Dermis microvascular lymphatic vessel endothelial cell (primary cell): ENCODE data around the gene TMEM39A. TPM values are rescaled to one million over a fixed set of nuclear protein-coding genes. Genes with fewer than 3 reads are reported as not detected.

ENCODE experiments used
- DNase-seq, 2 donors: peaks; one replicate each; pipeline versions ENCODE4 v3.0.0 to v3.0.0-alpha.2; 2010; ENCODE audit warnings: low read depth in 2 of 2
- total RNA-seq: library from RNA; depleted of rRNA; stranded (reverse); fragments of >200 nt; gene quantifications from 2 replicates; pipeline ENCODE4 v1.2.1, GENCODE V29; 2014

The TMEM39A gene
- total RNA-seq, 1 donor from 2014 or later: 25.8 TPM

DNA sequence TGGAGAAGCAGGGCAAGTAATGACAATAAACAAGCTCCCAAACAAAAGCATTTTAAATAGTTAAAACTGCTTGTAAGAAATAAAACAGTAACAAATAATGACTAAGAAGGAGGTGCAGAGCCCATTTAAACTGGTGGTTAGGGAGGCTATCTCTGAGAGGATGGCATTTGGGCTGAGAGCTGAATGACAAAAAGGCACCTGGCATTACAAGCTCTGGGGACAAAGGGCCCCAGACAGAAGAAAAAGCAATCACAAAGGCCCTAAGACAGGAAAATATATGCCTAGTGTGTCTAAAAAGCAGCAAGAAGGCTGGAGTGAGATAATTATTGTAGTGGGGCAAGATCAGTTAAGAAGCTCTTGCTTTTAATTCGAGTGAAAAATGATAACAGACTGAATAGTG is 9.6 kb downstream of the TMEM39A start:
- DNase-seq: no peak

DNA sequence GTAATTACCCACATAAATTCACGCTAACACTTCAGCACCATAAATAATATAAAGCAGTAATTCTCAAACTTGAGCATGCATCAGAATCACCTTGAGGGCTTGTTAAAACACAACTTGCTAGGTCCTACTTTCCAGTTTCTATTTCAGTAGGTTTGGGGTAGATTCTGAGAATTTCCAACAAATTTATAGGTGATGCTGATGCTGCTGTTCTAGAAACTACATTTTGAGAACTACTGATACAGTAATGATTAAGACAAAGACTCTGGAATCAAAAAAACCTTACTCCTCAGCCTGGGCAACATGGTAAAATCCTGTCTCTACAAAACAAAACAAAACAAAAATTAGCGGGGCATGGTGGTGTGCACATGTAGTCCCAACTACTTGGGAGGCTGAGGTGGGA is 18.8 kb downstream of the TMEM39A start:
- DNase-seq: no peak

DNA sequence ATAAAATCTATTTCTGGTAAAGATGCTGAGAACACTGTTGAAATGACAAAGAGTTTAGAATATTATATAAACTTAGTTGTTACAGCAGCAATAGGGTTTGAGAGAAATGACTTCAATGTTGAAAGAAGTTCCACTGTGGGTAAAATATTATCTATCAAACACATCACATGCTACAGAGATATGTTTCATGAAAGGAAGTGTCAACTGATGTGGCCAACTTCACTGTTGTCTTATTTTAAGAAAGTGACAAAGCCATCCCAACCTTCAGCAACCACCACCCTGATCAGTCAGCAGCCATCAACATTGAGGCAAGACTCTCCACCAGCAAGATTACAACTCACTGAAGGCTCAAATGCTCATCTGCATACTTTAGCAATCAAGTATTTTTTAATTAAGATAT is 20.2 kb downstream of the TMEM39A start:
- DNase-seq: no peak

DNA sequence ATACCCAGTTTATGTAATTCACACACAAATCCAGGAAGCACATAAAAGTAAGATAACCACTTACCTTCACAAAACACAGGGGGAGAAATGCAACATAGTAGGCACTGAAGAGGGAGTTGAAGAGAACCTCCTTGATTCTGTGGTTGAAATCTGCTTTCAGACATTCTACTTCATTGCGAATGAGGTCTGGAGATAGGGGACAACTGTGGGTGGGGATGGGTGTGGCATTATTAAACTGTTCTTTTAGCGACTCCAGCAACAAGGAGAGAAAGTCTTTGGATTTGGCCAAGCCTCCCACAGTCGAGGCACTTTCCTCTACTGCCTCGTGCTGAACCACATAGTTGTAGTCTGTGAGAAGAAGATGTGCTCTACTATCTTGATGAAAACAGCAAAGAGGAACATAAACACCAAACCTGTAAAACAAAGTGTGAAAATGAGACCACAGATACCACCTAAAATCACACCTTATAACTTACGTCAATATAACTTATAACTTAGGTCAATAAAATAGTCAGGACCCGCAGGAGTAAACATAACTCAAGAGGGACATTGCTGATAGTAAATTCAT is 25.6 kb downstream of the TMEM39A start:
- DNase-seq: no peak

DNA sequence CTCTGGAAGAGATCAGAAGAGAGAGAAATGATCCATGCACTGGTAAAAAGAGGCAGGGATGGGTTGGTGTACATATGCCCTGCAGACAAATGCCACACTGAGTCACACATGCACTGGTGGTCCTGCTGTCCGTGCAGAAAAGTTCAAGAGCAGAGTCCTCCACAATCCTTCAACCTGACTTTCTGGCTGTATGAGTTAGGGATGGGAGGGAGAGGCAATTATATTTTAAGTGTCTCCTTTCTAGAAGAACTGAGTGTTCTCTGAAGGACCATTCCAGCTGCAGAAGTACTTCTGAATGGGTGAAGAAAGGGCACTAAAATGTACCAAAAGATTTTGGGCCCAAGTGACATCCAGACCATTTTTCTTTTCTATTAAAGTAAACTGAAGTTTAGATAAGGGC is 26.4 kb downstream of the TMEM39A start:
- DNase-seq: no peak

DNA sequence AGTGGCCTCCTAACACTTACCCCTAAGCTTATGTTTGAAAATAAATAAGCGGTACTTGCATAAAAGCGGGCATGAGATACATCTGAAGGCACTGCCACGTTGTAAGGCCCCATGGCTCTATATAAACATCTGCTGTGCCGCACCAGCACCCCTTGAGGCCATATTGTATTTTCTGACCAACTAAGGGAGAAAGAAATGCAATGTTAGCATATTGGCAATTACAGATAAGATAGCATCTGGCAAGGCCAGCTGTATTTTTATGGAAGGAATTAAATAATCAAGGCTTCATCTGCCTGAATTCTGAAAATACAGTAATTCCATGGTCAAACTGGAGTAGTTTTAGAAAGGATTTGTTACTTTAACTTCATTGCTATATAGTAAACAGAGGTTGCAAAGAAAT is 28.7 kb downstream of the TMEM39A start:
- no peak for DNase-seq

DNA sequence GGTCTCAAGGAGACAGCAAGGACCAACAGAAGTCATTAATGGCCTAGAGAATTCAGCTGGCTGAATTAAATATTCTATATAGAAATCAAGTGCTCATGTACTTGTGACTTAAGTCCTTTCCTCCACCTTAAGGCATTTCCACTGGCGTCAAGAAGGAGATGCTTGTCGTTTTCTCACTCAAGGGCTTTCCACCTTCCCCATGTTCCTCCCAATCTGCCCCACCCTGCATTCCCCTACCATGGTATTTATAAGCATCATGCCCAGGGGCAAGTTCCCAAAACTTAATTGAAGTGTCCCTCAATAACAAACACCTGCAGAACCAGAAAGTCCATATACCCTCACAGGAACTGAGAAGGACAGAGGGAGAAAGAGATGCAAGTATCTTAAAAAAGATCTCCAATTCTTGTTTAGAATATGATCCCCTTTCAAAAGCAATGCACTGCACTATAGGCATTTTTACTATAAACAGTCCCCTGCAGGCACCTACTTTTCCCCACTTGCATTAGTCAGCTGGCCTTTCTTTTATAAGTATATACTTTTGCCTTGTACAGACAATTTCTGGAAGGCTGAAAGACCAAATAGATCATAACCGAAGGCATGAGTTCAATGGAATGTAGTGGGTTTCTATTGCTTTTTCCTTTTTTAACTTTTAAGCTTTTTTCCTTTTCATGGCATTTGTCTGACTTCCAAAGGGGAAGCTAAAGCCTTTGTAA is 29.6 kb downstream of the TMEM39A start:
- no peak for DNase-seq

DNA sequence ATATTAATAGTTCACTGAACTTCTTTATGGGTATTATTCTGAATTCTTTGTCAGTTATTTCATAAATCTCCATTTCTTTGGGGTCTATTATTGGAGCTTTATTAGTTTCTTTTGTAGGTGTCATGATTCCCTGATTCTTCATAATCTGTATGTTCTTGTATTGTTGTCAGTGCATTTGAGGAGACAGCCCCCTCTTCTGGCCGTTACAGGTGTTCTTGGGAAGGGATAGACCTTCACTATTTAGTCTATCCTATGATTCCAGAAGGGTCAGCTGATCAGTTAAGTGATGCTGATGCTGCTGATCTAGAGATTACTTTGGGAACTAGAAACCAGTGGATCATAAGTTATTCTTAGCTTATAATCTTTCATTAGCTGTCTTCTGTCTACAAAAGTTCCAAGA is 34.9 kb downstream of the TMEM39A start:
- DNase-seq: peak in 1 of 2 donors; percentile 23

DNA sequence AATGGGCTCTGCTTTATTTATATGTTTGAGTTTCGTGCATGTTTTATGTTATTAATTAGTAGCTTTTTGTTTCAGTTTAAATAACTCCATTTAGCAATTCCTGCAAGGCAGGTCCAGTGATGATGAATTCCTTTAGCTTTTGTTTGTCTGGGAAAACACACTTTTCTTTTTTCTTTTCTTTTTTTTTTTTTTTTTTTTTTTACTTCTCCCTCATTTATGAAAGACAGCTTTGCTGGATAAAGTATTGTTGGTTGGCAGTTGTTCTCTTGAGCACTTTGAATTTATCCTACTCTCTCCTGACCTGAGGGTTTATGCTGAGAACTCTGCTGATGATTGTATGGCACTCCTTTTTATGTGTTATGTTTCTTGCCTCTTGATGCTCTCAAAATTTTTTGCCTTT is 35.7 kb downstream of the TMEM39A start:
- DNase-seq: peak in 1 of 2 donors; percentile 13

DNA sequence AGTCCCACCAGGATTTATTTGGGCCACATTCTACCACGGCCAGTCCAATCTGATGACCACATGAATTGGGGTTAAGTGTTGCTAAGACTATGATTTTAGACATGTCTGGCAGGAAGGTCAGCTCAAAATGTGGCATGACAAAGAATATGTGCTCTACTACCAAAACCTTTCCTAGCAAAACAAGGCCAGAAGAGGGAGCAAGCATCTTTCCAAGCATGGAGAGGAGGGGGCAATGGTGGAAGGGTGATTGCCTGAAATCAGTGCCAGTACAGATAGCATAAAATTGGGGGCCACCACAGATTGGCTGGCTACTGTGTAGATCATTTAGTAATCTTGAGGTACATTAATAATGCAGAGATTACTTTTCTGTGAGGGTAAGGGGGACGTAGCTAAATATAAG is 43.2 kb downstream of the TMEM39A start:
- no peak for DNase-seq

DNA sequence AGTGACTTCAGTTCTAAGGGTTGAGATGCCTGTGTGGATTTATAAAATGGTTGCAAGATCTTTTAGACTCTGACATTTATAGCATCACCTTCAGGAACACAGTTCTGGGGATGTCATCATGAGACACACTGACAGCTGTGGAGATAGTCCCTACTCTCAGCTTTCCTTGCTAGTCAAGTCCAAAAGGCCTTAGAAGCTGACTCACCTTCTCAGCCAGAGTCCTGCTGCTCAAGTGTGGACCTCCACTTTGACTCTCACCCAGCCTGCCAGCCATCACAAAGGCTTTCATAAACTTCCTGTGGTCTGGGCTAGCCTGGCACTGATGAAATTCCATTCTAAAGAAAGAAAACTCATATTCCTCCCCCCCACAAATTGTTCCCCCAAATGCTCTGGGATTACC is 44.8 kb downstream of the TMEM39A start:
- no peak for DNase-seq

DNA sequence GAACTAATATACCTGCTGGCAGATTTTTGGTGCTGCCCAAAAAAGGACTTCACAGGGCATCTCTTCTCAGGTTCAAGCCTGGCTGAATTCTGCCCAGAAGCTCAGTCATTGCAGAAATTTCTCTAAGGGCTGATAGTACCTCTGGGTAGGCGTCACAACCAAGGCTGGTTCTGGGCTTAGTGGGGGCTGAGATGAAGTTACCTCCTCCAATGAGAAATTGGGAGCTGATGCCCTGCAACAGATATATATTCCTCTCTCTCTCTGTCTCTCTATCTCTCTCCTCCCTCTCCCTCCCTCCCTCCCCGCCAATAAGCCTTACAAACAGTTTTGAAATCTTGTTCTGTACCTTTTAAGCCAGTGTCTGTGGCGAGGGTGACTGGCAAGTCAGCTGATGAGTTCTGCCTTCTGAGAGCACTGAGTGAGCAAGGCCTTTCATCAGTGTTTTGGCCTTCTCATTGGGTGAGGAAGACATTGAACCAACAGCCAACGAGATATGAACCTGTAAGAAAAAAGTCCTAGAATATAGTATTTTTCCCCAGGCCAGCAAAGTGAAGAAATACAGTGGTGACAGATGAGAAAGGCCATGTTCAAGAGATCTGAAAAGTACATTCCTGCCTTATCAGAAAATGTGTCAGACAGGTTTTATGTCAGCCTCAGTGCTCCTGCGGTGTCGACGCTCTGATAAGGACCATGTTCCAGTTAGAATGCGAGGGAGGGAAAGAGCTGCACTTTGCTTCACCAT is 45.5 kb downstream of the TMEM39A start:
- no peak for DNase-seq

DNA sequence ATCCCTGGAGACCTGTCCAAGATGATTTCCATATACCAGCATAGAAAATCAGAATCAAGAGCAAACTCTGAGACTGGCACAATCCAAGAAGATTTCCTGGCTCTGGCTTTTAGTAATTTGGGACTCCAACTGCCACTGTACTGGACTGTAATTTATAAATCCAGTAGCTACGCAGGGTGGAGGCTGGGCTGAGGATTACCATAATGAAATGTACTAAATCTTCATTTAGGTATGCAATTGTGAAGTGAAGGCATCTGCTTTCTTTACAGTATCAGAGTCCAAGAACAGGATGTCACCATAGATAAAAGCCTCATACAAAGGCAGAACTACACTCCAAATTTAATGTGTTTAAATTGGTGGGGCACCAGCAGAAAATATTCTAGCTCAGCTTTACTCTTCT is 46.5 kb downstream of the TMEM39A start:
- no peak for DNase-seq

DNA sequence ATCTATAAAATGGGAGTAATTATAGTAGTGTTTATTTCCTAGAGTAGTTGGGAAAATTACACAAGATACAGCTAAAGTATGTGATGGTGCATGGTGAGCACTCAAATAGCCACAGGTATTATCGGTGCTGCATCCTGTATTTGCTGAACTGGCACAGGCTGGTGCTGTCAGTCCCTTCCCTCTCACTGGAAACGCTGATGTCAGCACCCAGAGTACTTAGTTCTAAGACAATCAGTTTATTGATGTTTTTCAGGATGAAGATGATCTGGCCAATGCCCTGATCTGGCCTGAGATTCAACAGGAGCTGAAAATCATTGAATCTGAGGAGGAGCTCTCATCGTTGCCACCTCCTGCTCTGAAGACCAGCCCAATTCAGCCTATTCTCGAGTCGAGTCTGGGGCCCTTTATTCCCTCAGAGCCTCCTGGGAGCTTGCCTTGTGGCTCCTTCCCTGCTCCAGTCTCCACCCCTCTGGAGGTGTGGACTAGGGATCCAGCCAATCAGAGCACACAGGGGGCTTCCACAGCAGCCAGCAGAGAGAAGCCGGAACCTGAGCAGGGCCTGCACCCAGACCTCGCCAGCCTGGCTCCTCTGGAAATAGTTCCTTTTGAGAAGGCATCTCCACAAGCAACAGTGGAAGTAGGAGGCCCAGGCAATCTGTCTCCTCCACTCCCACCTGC is 49.7 kb downstream of the TMEM39A start:
- DNase-seq: no peak

DNA sequence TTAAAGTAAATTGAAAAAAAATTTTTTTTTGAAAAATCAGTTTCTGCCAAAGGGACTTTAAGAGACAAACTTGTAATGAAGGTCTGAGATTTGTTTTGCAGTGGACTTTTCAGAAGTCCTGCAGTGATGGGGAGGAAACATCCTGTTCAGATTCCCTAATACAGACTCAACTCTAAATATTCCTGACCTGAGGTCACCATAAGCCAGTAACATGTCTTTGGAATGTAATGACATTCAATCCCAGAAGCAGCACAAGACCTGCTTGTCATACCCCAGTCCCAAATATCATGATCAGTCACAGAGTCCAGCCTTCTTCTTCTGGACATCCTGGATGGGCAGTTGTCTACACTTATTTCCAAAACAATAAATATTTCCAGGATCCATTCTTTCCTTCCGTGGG is 53.6 kb downstream of the TMEM39A start:
- DNase-seq: no peak

DNA sequence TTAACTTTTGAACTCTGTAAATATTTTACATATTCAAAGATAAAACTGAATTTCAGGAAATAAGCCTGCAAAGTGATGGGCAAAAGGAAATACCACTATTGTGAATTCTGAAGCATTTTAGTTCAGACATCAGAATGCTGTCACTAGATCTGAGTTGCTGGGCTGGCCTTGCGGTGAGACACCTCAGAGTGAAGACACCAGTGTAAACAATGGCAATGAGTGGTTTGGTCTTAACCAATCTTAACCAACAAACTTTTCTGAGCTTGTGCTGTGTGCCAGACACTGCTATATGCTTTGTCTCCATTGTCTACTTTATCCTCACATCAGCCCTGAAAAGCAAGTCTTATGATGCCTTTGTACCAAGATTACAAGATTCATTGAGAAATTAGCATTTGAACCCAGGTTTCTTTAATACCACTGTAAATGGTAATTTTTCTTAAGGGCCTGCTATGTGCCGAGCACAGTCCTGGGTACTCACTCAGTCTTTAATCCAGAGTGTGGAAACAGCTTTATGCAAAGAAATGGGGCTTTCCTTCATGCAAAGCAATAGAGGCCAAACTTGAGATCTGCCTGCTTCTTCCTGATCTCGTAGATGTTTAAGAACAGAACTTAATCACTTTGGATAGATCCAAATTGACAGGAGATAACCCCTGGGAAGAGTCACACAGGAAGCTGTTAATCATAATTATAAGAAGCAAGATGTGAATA is 55.0 kb downstream of the TMEM39A start:
- DNase-seq: no peak

DNA sequence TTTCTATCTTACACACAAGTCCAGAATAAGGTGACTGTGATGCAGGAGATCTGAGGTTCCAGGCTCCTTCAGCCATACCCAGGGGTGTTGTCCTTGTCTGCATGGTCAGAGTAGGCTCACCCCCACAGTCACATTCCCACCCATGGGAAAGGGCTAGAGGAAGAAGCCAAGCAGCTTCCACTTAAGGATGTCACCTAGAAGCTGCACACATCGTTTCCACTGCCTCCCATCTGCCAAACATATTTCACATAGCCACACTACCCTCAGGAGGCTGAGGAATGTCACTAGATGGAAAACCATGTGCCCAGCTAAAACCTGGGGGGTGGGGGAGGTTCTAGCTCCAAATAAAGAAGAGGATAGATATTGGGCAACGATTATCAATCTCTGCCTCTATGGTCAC is 58.1 kb downstream of the TMEM39A start:
- no peak for DNase-seq

DNA sequence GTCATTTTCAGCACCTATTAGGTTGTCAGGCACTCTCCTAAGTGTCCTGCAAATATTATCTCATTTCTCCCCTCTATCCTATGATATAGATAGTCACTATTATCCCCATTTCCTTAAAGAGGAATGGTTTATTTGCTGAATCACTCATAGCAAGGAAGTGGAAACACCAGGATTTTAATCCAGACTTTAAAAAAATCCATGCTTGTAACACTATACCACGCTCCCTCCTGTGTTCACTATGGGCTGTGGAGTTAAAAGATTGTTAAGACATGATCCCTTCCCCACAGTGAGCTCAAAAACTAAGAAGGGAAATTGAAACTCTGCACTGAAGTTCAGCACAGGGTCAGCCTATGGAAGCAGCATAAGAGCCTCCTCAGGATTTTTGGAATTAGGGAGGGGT is 60.2 kb downstream of the TMEM39A start:
- DNase-seq: no peak

DNA sequence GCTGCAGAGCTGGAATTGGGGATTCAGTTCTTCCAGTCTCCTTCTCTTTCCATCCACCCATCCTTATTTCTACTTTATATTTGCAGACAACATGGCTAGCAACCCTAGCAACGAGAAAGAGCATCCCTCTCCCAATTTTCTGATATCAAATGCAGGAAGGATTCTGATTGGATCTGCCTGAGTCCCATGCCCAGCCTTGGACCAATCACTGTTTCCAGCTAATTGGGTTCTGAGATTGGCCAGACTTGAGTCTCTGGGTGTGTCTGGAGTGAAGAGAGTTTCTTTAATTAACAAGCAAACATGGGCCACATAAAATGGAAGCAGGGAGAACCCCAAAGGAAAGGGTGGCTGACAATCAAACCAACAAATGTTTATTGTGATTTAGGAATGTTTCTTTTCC is 60.6 kb downstream of the TMEM39A start:
- no peak for DNase-seq

DNA sequence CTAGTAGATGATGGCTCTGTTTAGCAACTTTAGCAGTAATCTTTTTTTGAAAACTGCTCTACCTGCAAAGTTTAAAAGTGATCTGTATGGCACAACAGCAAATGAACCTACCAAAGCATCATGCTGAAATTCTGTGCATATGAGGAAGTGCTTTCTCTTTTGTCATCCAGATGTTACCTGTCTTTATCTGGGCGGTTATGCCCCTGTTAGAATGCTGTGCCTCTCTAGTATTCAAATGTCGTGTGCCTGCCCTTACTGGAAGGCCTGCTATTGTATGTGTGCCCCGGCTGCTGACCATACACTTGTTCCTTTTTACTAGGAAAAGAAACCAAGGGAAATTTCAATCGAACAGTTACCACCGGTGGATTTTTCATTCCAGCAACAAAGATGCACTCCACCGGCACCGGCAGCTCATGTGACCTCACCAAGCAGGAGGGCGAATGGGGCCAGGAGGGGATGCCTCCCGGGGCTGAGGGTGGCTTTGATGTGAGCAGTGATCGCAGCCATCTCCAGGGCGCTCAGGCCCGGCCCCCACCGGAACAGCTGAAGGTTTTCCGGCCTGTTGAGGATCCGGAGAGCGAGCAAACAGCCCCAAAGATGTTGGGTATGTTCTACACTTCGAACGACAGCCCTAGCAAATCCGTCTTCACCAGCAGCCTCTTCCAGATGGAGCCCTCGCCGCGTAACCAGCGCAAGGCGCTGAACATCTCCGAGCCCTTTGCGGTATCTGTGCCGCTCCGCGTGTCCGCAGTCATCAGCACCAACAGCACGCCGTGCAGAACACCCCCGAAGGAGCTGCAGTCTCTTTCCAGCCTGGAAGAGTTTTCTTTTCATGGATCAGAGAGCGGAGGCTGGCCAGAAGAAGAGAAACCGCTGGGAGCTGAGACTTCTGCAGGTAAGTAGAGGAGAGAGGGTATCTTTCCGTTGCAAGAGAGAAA is 61.6 kb downstream of the TMEM39A start:
- no peak for DNase-seq

DNA sequence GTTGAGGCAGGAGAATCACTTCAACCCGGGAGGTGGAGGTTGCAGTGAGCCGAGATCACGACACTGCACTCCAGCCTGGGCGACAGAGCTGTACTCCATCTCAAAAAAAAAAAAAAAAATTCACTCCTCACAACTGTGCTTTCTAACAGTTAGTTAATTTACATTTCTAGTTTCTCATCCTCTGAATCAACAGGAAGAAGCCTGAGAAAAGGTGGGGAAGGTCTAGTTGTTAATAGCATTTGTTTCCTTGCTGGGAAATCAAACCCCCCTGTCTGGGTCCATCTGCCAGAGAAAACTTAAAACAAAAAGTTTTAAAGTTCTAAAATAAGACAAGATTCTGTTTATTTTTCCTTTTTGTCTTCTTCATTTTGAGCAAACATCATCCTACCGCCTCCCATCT is 62.3 kb downstream of the TMEM39A start:
- no peak for DNase-seq
